NT2/D1 (cell line): Measurements from ENCODE around the gene SELENOO.

ENCODE experiments used
- SUZ12 ChIP-seq: IDR thresholded peaks from 2 replicates; pipeline ENCODE4 v1.6.1; 2011; ENCODE audit not compliant: insufficient read length, insufficient read depth; ENCODE audit errors: extremely low read depth
- YY1 ChIP-seq: IDR thresholded peaks from 2 replicates; pipeline ENCODE4 v1.6.1; 2011; ENCODE audit not compliant: insufficient read length, insufficient read depth

GRCh38 chr22:50255607-50256006, 54.8 kb downstream of the SELENOO start:
- TF ChIP-seq YY1 (no peak), SUZ12 (no peak)
